ENCODE results near the gene MYOZ3.

- TF ChIP-seq CTCF (conservative IDR thresholded peaks at IDR 0.05) (peak; percentile 47), ZFX (IDR thresholded peaks at IDR 0.05) (no peak)
These were observed 49.1 kb downstream of the MYOZ3 start for GRCh38 chr5:150710165-150710564.
